KOPT-K1 (cell line): Measurements from ENCODE around the gene ADAMTSL1.

ENCODE experiments used
- H3K27ac ChIP-seq: fragments of 200-600 bp; sonication (generic); 2 replicates; pipeline ENCODE4 v1.5.1; 2016; ENCODE audit warnings: antibody characterized with exemption, mild to moderate bottlenecking, low read depth, low read length; ENCODE audit not compliant: poor library complexity, severe bottlenecking
- H3K36me3 ChIP-seq: fragments of 200-600 bp; sonication (generic); 2 replicates; pipeline ENCODE4 v1.5.1; 2017; ENCODE audit warnings: antibody characterized with exemption, mild to moderate bottlenecking, low read length, moderate library complexity; ENCODE audit not compliant: insufficient read depth
- H3K9me3 ChIP-seq: fragments of 200-600 bp; sonication (generic); 2 replicates; pipeline ENCODE4 v1.5.1; 2017; ENCODE audit warnings: antibody characterized with exemption, low read length, mild to moderate bottlenecking; ENCODE audit not compliant: insufficient read depth, poor library complexity, severe bottlenecking

The ADAMTSL1 gene

DNA sequence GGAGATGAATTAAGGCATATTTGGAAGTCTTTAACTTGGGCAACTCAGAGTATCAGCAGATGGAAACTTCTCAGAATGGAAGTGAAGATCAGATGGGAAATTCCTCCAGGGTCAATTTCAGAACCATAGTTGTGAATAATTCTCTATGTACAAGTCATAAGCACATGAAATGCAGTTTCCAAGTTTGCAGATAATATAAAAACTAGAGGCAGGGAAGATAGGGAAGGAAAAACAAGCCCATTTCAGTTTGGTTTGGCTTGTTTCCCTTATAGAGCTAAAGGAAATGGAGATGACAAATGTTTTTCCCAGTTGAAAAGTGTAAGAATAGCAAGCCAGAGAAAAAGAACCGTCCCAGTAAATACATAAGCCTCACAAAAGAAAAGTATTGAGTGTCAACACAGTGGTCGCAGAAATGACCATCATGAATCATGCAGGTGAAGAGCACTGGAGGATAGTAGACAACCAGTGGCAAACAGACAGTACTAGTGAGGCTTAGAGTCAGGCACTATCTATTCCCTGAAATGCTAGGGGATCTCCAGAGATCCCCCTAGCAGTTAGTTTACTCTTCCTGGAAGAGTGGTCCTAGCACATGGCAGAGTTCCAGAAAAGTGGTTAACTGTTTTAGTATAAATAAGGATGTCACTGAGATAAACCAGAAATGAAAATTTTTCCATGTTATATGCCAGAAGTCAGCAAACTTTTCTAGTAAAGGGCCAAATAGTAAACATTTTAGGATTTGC, 313.1 kb downstream of the ADAMTSL1 start:
- H3K36me3 ChIP-seq, result no peaks in the 10 kb centered on the region
- no peak overlapping the region for H3K27ac ChIP-seq
- H3K9me3 ChIP-seq, result no peaks in the 10 kb centered on the region

DNA sequence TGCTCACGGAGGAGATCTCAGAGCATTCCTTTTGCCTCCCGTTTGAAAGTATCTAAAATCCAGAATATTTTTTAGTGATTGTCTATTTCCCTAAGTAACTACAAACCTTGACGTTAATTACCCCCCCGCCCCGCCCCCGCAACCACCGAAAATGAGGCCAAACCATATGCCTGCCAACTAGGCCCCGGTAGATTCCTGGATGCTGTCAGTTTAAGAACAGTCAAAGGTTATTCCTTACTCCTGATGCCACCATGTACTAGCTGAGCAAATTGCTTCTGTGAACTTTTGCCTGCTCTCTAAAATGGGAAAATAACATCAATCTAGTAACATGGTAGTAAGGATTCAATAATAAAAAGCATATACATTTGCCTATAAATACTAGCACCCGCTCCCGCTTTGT, 314.3 kb downstream of the ADAMTSL1 start:
- H3K36me3 ChIP-seq, result no peaks in the 10 kb centered on the region
- no peak overlapping the region for H3K27ac ChIP-seq
- H3K9me3 ChIP-seq, result no peaks in the 10 kb centered on the region

- H3K36me3 ChIP-seq, result no peaks in the 10 kb centered on the region
- no peak overlapping the region for H3K27ac ChIP-seq
- no peaks in the 10 kb centered on the region for H3K9me3 ChIP-seq
Measured at GRCh38 chr9:18791074-18791473, 317.1 kb downstream of the ADAMTSL1 start.

DNA sequence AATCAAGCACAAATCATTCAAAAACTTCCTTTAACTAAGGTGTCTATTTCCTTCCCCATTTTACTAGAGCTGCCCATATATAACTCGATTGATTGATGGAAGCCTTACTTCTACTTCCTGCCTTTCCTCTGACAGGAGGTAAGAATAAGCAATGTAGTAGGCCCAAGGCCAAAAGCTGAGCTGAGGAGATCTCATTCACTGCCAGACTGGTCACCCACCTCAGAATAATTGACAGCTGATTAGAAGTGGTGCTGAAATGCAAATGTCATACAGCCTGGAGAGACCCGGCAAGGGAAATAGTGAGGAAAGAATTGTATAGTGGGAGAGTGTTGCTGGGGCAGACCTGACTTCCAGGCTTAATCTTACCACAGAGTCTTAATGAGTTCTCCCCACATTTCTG, 319.2 kb downstream of the ADAMTSL1 start:
- no peaks in the 10 kb centered on the region for H3K9me3 ChIP-seq
- no peak overlapping the region for H3K27ac ChIP-seq
- no peaks in the 10 kb centered on the region for H3K36me3 ChIP-seq

DNA sequence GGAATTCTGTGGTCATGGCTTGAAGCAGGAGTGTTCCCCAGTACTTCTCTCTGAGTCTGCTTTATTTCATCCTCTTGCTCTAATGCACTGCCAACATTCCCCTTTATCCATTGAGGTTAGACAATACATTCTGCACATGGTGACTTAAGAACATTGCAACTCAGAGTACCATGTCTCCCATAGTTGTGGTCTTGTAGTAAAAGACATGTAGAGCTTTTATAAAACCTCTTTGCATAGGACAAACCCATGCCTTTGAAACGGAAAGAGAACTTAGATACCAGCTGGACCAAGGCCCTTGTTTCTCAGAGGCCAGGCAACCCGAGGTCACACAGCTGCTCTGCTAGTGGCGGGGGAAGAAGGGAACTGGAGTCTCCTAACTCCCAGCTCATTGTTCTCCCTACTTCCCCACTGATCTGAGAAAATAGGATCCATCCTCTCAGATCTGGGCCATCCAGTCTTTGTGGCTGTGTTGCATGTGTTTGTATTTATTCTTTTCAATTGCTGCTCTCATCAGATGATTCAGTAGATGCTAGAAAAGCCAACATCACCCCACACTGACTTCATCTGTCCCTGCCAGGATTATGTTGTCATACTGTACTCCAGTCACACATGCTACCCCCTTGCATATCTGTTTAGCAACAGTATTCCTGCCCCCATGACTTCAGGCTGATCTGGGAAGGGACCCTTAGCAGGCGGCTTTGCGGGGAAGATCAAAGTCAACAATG, 322.2 kb downstream of the ADAMTSL1 start:
- Histone ChIP-seq H3K36me3 (no peaks in the 10 kb centered on the region), H3K27ac (no peak overlapping the region), H3K9me3 (no peaks in the 10 kb centered on the region)

DNA sequence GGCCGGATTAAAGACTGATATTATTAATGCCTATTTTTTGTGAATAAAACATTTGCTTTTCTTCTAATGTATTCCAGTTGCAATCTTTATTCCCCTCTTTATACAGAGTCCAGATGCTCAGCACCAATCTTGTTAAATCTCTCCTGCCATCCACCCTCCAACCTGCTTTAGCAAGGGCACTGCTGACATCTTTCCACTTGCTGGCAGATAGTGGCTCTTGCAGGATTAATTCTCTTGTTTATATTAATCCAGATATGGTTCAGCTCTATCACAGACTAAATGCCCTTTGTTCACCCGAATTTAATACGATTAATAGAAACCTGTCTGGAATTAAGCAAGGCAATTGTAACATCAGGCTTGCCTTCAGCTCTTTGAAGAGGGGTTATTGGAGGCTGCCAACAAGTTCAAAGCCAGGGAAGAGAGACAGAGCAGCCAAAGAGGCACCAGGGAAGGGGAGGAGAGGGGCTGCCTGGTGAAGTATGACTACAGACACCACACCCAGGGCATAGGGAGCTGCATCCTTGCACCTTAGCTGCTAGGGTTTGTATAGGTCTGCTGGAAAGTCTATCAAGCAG, 322.8 kb downstream of the ADAMTSL1 start:
- no peak overlapping the region for H3K27ac ChIP-seq
- H3K9me3 ChIP-seq, result no peaks in the 10 kb centered on the region
- no peaks in the 10 kb centered on the region for H3K36me3 ChIP-seq

DNA sequence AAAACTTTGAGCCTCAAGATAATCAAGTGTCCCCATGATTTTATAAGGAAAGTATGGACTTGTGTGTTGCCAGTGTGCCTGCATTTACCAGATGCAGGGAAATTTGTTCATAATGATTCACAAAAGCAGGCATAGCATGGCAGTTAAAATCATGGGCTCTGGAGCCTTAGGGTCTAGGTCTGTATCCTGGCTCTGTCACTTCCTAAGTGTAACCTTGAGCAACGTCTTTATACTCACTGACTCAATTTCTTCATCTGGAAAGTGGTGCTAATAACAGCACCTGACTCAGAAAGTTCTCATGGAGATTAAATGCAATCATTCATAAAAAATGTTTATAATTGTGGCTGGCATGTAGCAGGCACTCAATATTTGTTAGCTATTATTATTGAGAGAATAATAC, 324.2 kb downstream of the ADAMTSL1 start:
- H3K36me3 ChIP-seq, result no peaks in the 10 kb centered on the region
- H3K9me3 ChIP-seq, result no peaks in the 10 kb centered on the region
- no peak overlapping the region for H3K27ac ChIP-seq

DNA sequence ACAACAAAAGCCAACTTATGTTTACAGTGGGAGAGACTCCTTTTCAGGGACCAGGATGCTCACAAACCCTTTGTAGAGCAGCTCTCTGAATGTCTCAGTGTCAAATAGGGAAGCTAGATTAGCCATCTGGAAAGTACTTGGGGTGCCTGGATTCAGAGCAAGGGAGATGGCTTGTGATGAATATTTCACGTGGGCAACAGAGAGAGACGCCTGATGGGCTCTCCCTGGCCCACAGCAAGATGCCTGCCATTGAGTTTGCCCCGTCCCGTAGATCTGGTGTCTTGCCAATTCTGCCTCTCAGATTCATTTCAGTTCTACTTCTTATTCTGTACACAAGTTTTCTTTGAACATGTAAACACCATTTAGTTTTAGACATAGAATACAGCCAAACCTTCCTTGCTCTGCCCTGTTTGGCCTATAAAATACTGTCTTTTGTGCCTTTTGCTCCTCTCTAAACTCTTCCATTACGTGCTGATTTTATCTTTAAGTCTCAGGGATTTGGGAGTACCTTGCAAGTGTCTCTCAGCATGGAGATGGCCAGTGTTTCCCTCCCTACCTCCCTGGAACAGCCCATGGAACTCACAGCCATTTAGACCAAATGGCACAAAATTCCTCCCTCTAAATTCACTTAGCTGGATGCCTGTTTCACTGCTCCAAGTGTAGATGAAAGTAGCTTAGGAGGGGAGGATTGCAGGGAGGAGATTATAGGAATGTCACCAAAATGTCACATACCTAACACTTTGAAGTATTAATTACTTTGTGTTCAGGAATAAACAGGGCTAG, 324.7 kb downstream of the ADAMTSL1 start:
- H3K9me3 ChIP-seq, result no peaks in the 10 kb centered on the region
- H3K36me3 ChIP-seq, result no peaks in the 10 kb centered on the region
- H3K27ac ChIP-seq, result no peak overlapping the region

GRCh38 chr9:18799428-18799827, 325.5 kb downstream of the ADAMTSL1 start:
- Histone ChIP-seq H3K9me3 (no peaks in the 10 kb centered on the region), H3K27ac (no peak overlapping the region), H3K36me3 (no peaks in the 10 kb centered on the region)

DNA sequence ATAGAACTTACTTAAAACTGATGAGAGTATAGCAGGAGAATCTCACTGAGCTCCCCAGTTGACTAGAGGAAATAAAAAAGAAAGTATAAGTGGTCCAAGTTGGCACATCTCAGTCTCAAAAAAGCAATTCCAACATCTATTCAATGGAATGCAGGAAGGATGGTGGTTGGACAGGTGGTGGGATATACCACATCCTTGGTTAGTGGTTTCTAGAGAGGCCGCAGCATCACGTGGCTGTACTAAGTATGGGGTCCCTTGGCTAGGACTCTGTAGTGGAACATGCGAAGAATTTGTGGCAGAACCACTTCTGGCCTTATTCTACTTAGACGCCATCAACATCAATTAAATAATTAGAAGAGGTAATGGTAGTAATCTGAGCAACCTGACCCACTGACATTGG, 326.6 kb downstream of the ADAMTSL1 start:
- Histone ChIP-seq H3K27ac (no peak overlapping the region), H3K36me3 (no peaks in the 10 kb centered on the region), H3K9me3 (no peaks in the 10 kb centered on the region)

DNA sequence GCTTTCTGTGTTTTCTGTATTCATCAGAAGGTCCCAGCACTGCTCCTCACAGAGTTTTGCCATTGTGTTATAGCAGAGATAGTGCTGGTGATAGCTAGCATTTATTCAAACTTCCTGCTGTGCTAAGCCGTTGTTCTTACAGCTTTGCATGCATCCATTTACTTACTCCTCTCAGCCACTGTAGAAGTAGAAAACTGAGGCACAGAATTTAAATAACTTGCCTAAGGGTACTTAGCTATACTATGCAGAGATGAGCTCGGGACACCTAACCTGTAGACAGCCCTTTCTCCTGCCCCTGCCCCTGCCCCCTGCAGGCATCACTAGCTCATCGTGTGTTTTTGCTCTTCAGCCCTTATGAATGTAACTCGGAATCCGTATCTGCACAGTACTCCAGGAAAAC, 331.4 kb downstream of the ADAMTSL1 start:
- H3K9me3 ChIP-seq, result no peaks in the 10 kb centered on the region
- H3K36me3 ChIP-seq, result no peaks in the 10 kb centered on the region
- H3K27ac ChIP-seq, result no peak overlapping the region

DNA sequence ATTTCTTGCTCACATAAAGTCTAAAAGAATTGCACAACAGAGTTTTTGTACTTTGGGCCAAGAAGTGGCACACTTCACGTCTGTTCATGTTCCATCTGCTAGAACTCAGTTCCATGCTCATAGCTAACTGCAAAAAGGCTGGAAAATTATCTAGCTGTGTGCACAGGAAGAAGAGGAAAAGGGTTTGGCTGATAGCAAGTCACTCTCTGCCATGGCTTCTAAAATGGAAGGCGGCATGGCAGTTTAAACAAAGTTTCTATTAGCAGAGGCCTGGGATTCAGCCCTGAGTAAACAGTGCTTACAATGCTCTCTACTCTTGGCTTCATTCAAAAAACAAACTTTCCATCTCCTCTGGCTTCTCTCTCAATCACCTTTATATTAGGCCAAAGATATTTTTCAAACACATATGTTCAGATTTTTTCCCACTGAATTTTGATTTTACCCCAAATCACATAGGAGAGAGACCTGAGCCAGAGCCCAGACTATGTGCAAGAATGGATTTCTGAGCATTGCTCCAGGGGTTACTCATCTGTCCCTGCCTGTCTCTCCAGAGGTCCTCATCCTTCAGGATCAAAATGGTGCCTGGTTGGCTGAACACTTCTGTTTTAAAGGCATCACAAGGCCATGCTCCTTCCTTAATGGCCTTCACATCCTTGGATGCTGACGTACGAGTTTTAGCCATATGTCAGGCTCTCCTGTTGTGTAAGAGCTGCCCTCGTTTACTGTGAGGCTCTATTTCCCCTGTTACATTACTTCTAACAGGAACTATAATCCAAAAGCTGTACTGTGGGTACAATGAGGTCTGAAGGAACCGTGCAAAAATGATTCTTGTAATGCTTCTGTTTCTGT, 332.5 kb downstream of the ADAMTSL1 start:
- no peaks in the 10 kb centered on the region for H3K9me3 ChIP-seq
- no peak overlapping the region for H3K27ac ChIP-seq
- H3K36me3 ChIP-seq, result no peaks in the 10 kb centered on the region

- no peaks in the 10 kb centered on the region for H3K36me3 ChIP-seq
- no peak overlapping the region for H3K27ac ChIP-seq
- no peaks in the 10 kb centered on the region for H3K9me3 ChIP-seq
Measured at GRCh38 chr9:18810581-18810980, 336.6 kb downstream of the ADAMTSL1 start.

DNA sequence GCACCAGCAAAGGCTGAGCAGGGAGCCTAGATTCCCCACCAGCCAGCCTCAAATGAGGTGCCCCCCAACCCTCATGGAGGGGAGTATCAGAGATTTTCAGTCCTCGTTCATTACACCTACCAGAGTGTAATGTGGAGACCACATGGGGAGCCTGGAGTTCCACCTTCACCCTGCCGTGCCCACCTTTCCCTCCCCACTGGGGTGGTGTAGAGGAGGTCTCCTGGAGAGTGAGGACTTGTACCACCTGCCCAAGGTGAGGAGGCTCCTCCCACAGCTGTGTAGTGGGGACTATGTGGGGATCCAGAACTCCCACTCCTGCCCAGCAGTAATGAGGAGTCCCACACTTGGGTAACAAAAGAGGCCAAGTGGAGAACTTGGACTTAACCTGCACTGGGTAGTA, 337.2 kb downstream of the ADAMTSL1 start:
- Histone ChIP-seq H3K36me3 (no peaks in the 10 kb centered on the region), H3K9me3 (no peaks in the 10 kb centered on the region), H3K27ac (no peak overlapping the region)
